Measurements from ENCODE around the gene PLIN1.

PLIN1 gene

DNA sequence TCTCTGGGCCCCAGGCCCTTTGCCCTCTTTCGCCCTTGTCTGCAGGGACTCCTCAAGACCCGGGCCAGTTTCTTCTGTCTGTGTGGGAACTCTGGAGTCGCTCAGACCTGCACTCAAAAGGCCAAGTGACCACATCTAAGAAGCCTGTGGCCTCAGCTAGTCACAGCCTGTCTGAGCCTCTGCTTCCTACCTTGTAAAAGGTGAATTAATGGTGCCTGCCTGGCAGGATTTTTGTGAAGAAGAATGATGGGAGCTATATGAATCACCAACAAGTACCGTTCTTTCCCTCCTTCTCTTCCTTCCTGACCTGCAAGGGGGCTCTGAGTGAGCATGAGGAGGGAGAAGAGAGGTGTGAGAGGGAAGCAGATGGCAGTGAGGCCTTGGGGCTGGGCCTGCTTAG, 7.5 kb downstream of the PLIN1 start:
- no peak for DNase-seq (ENCODE audit: low read depth)

DNA sequence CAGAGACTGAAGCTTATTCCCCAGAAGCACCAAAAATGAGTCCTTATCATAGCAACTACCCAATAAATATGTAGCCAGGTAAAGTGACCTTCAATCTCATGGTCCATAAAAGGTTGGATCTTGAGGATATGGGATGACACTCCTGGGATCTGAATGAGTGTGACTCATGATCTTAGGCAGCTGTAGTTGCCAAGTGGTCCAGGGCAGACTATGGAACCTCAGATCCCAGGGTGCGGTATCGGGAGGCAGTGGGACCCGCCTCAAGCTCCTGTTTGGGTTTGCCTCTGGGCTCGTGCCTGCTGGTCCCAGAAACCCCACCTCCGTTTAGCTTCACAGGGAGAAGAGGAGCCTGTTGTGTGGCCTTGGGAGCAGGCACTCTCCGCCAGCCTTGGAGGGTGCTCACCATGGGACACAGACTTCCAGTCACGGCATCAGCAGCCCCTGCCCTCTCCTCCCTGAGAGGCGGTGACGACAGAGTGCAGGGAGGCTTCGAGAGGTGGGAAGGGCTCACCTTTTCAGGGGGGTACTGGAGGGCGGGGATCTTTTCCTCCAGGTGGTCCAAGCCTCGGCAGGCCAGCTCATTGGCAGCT, 8.1 kb downstream of the PLIN1 start:
- DNase-seq (ENCODE audit: low read depth), result no peak

DNA sequence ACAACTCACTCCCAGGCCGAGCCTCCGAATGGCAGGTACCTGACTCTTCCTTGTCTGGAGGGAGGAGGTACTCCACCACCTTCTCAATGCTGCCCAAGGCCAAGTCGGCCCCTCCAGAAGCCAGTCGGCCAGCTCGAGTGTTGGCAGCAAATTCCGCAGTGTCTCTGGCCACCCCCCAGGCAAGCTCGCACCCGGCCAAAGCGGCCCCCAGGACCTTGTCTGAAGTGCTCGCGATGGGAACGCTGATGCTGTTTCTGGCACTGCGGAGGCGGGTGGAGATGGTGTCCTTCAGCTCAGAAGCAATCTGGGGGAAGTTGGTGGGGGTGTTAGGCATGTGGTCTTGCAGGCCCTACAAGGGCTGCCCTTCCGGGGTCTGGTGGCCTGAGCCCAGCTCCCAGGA, 9.2 kb downstream of the PLIN1 start:
- DNase-seq (ENCODE audit: low read depth), result no peak

DNA sequence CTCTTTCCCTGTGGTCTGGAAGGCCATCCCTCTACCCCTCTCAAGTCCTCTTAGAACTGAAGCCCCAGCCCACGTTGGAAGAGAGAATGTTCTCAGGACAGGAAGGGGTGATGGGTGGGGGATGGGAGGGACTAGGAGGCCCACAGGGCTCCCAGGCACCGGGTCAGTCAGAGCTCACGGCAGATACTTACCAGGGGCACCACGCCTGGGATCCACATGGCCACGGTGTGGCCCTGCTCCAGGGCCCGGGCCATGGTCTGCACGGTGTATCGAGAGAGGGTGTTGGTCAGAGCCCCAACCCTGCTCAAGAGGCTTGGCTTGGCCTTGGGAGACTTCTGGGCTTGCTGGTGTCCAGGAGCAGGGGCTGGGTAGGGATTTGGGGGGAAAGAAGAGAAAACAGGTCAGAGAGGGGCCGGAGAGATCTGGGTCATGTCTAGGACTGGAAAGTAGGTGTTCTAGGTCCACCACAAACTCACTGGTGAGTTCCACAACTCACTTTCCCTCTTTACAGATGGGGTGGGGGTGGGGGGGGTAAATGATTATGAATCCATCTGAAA, 9.8 kb downstream of the PLIN1 start:
- DNase-seq (ENCODE audit: low read depth), result no peak

- no peak for DNase-seq (ENCODE audit: low read depth)
These were observed 11.0 kb downstream of the PLIN1 start for GRCh38 chr15:89668171-89668570.

- DNase-seq (ENCODE audit: low read depth), result no peak
These were observed 11.5 kb downstream of the PLIN1 start for GRCh38 chr15:89667706-89667960.

- no peak for DNase-seq (ENCODE audit: low read depth)
These were observed 12.1 kb downstream of the PLIN1 start for GRCh38 chr15:89666858-89667705.

GRCh38 chr15:89666184-89666857, 12.8 kb downstream of the PLIN1 start:
- no peak for DNase-seq (ENCODE audit: low read depth)

DNA sequence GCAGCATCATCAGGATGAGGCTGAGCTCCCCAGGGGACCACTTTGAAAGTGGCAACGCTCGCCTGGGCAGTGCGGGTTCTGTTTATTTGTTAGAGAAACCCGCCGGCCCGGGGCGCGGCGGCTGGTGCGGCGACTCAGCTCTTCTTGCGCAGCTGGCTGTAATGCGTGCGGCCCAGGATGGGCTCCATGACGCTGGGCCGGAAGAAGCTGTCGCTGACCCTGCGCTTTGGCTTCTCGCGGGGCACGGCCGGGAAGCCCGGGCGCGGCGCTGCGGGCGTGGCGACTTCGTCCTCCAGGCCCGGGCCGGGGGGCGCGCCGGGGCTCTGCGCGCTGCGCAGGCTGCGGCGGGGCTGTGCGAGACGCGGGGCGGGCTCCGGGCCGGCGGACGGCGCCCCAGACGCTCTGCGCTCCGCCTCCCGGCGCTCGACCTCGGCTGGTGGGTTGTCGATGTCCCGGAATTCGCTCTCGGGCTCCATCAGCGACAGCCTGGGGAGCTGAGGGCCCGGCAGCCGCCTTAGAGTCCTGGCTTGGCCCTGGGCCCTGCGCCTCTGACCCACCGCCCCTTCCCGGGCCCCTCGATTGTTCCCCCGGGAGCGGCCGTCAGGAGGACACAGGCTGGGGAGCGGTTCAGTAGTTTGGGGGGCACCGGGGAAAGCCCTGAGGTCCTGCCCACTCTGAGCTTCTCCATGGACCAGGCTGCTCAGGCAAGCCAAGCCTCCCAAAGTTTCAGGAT, 13.6 kb downstream of the PLIN1 start:
- no peak for DNase-seq (ENCODE audit: low read depth)

DNA sequence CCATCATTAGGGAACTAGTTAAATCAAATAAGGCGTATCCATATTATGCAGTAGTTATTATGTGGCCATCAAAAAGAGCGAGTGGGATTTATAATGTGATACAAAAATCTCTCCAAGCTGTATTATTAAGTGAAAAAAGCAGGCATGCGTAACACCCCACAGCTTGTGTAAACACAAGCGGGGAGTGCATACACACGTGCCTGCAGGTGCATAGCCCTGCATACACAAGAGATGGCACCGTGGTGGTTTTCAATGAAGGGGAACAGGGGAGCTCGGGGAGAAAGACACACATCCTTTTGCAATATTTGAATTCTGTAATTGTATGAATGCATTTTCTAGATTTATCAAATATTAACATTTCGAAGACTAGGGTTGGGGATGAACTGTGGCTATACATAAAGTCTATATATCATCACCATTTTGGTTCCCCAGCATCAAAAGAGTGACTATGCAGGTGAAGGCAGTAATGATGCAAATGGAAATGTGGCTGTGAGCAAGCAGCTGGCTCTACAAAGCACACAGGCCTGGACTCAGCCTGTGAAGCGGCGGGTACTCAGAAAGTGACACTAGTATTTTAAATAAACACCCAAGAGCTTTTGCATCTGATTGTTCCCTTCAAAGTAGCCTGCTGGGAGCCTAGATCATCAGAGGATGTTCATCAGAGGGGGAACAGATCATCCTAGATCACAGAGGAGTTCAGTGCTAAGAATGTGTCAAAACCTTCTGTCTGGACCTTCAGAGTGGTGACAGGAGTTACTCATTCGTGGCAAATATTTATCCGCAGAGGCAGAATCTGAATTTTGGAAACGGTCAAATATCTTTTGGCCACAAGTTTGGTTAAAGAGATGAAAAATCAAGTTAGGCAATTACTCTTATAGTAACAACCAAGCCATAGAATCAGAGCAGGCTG, 14.5 kb downstream of the PLIN1 start:
- DNase-seq (ENCODE audit: low read depth), result no peak

GRCh38 chr15:89662893-89663626, 16.1 kb downstream of the PLIN1 start:
- DNase-seq (ENCODE audit: low read depth), result no peak

DNA sequence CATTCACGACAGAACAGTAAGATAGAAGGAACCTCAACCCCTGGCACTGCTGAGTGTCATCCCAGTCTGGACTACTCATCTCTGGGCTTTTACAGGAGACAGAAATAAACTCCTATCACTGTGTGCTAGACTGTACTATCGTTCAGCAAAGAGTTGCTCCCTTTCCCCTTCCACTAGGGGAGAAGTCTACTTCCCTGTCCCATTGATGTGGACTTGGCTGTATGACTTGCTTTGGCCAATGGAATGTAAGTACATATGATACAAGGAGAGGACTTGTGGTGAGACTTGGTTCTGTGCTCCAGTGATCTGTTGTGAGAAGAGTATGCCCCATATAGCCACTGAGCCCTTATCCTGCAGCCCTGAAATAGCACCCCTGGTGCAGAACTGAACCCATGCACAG, 18.6 kb downstream of the PLIN1 start:
- no peak for DNase-seq (ENCODE audit: low read depth)

- no peak for DNase-seq (ENCODE audit: low read depth)
These were observed 19.9 kb downstream of the PLIN1 start for GRCh38 chr15:89659295-89659694.

GRCh38 chr15:89657686-89658200, 21.4 kb downstream of the PLIN1 start:
- DNase-seq (ENCODE audit: low read depth), result no peak

GRCh38 chr15:89656116-89656815, 22.9 kb downstream of the PLIN1 start:
- no peak for DNase-seq (ENCODE audit: low read depth)

GRCh38 chr15:89654847-89655805, 24.0 kb downstream of the PLIN1 start, which contains the start of gene KIF7:
TSS of gene KIF7 (minus strand) at chr15:89655467. CDS start at chr15:89652930, 2,537 bp downstream.
- DNase-seq (ENCODE audit: low read depth), result peak; percentile 11

DNA sequence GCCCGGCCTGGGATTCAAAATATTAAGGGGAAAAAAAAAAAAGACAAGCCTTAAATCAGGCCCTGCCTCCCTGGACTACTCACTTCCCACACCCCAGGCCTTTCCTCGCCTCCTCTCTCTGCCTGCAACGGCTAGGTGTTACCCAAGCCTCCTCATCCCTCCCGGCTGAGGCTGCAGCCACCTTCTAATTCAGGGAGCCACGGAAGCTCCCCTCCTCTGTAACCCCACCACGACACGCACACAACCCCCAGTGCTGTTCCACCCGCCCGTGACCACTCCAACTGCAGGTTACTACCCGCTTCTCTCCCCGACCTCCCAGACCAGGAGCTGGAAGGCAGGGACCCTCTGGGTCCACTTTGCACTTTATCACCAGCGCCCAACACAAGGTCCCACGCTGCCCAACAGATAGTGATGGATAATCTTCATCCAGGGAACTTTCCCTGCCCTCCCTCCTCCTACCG, 24.8 kb downstream of the PLIN1 start:
- no peak for DNase-seq (ENCODE audit: low read depth)

DNA sequence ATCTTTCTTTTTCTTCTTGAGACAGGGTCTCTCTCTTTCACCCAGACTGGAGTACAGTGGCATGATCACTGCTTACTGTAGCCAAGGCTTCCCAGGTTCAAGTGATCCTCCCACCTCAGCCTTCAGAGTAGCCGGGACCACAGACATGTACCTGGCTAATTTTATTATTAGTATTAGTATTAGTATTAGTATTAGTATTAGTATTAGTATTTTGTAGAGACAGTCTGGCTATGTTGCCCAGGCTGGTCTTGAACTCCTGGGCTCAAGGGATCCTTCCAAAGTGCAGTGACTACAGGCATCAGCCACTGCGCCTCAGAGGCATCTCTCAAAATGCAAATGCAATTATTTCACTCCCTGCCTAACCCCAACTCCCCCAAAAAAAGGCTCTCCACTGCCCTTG, 25.6 kb downstream of the PLIN1 start:
- no peak for DNase-seq (ENCODE audit: low read depth)

All from activated T-cell treated with anti-CD3 and anti-CD28 coated beads for 24 hours (primary cell).